Measurements from ENCODE around the gene KIF2C.
A peak's percentile ranks its signal among the peaks of the same experiment; 100 is the strongest.

DNA sequence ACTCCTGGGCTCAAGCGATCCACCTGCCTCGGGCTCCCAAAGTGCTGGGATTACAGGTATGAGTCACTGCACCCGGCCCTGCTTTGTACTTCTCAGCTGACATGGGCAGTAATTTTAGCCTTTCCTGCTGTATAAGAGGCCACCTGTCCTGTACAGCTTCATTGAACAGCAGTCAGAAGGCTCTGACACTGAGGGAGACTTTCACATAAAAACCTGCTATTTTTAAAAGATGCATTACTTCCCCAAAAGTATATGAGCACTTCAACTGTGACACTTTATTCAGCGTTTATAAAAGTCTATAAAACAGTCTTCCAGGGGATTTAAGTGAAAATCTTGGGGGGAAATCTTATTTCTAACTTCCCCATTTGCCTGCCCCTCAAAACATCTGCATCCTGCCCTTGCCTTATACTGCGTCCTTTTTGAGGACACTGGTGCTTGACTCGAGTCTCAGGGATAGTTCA lies 26.3 kb upstream of the KIF2C start:
- no peak for TF ChIP-seq CTCF (IDR thresholded peaks at IDR 0.05 in 4 of 5, conservative IDR thresholded peaks at IDR 0.05 in 1 of 5)
- peak in 1 of 2 donors; percentile 44 for TF ChIP-seq POLR2A (IDR thresholded peaks at IDR 0.05)

Measured in gastrocnemius medialis (tissue), 4 donors.